ENCODE data around the gene MTURN.

DNA sequence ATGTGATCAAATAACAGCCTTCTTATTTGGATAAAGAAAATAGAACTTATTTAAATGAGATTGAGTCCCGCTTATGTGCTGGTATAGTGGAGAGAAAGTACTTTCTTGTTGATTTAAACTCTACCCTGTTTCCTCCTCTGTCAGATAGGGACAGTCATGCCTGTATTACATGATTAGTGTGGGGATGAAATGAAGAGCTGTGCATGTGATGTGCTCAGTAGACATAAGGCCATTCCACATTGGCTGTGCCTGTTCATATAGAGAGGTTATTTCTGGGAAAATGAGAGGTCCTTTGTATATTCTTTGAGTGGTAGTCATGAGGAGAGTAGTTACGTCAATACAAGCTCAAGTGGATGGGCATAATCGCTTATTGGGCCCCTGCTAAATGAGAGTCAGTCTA is 5.7 kb downstream of the MTURN start:
- TF ChIP-seq POLR2A (IDR thresholded peaks at IDR 0.05) (no peak), CTCF (IDR thresholded peaks at IDR 0.05) (no peak)
